A673 (cell line): ENCODE measurements around the gene TIMM13. TPM values are rescaled to one million over a fixed set of nuclear protein-coding genes. Genes with fewer than 3 reads are reported as not detected.
"Not testable (repeated sequence)": the region's sequence is repeated elsewhere in the genome, so short reads cannot be mapped to it uniquely, and the experiment has no call there.

Experiments used
- BruUV-seq: library from RNA; stranded (reverse); fragments of 400-500 nt; replicated peaks from 2 replicates; lab custom pipeline; 2021; lab: Mats Ljungman, UMichigan
- CTCF ChIA-PET: fragments of 300-600 bp; sonication (Branson Sonifier 250); formaldehyde crosslinking; loops from one replicate; lab custom pipeline; 2022; ENCODE audit warnings: antibody characterized with exemption; lab: Charles Lee
- POLR2A ChIA-PET: fragments of 300-600 bp; sonication (Branson Sonifier 250); formaldehyde crosslinking; loops from one replicate; lab custom pipeline; 2022; ENCODE audit warnings: antibody characterized with exemption; ENCODE audit not compliant: low non-redundant PET; lab: Charles Lee
- DNase-seq: peaks from one replicate; pipeline ENCODE4 v3.0.0-alpha.2; 2015; ENCODE audit warnings: low spot score
- H3K27ac ChIP-seq: fragments of 200-600 bp; sonication (generic); 2 replicates; pipeline ENCODE4 v1.5.1; 2016; ENCODE audit warnings: mixed run types, low read depth, mild to moderate bottlenecking, mixed read lengths, antibody characterized with exemption, low read length; ENCODE audit not compliant: poor library complexity, severe bottlenecking
- H3K27me3 ChIP-seq: fragments of 200-600 bp; sonication (generic); replicated peaks from 2 replicates; pipeline ENCODE4 v1.6.1; 2017; ENCODE audit warnings: mixed run types, low read depth, mild to moderate bottlenecking, mixed read lengths, antibody characterized with exemption, low read length; ENCODE audit not compliant: insufficient read depth, poor library complexity
- H3K36me3 ChIP-seq: fragments of 200-600 bp; sonication (generic); 2 replicates; pipeline ENCODE4 v1.6.1; 2016; ENCODE audit warnings: mixed run types, mild to moderate bottlenecking, mixed read lengths, antibody characterized with exemption, low read length; ENCODE audit not compliant: insufficient read depth, poor library complexity, severe bottlenecking
- H3K4me1 ChIP-seq: fragments of 200-600 bp; sonication (generic); 2 replicates; pipeline ENCODE4 v1.6.1; 2017; ENCODE audit warnings: mixed run types, mild to moderate bottlenecking, mixed read lengths, antibody characterized with exemption, low read length; ENCODE audit not compliant: insufficient read depth, poor library complexity, severe bottlenecking
- H3K4me3 ChIP-seq: fragments of 200-600 bp; sonication (generic); 2 replicates; pipeline ENCODE4 v1.5.1; 2016; ENCODE audit warnings: low read depth, mixed run types, mild to moderate bottlenecking, mixed read lengths, low read length; ENCODE audit not compliant: poor library complexity, severe bottlenecking
- H3K9me3 ChIP-seq: fragments of 200-600 bp; sonication (generic); 2 replicates; pipeline ENCODE4 v1.6.1; 2016; ENCODE audit warnings: mixed run types, low read depth, mild to moderate bottlenecking, mixed read lengths, antibody characterized with exemption, low read length; ENCODE audit not compliant: poor library complexity, severe bottlenecking
- EZH2 ChIP-seq: fragments of 200-600 bp; sonication (generic); IDR thresholded peaks from 2 replicates; pipeline ENCODE4 v1.6.1; 2017; ENCODE audit warnings: borderline replicate concordance, low read depth, mild to moderate bottlenecking, mixed read lengths, antibody characterized with exemption, low read length; ENCODE audit not compliant: poor library complexity, severe bottlenecking
- intact Hi-C: fragments of 100-400 bp; cut with micrococcal nuclease; formaldehyde crosslinking; loops from one replicate; pipeline ENCODE4 v1.10.0; 2022; ENCODE audit not compliant: unreplicated experiment
- total RNA-seq: library from RNA; stranded (reverse); gene quantifications from 2 replicates; pipeline ENCODE4 v1.2.3, GENCODE V29; 2021
- TF ChIP-seq, protein P1 (sequence below): fragments of 300-800, 200-600 bp; sonication (generic); conservative IDR thresholded peaks from 2 replicates; pipeline ENCODE4 v1.5.1; 2017; ENCODE audit warnings: low read depth, mild to moderate bottlenecking, antibody characterized with exemption, low read length, moderate library complexity, mixed read lengths

The TIMM13 gene
- total RNA-seq, 1 experiment from 2014 or later = 213 TPM

- CTCF ChIA-PET = no interaction called here
- no peak for TF ChIP-seq EZH2
- TF ChIP-seq, protein P1, sequence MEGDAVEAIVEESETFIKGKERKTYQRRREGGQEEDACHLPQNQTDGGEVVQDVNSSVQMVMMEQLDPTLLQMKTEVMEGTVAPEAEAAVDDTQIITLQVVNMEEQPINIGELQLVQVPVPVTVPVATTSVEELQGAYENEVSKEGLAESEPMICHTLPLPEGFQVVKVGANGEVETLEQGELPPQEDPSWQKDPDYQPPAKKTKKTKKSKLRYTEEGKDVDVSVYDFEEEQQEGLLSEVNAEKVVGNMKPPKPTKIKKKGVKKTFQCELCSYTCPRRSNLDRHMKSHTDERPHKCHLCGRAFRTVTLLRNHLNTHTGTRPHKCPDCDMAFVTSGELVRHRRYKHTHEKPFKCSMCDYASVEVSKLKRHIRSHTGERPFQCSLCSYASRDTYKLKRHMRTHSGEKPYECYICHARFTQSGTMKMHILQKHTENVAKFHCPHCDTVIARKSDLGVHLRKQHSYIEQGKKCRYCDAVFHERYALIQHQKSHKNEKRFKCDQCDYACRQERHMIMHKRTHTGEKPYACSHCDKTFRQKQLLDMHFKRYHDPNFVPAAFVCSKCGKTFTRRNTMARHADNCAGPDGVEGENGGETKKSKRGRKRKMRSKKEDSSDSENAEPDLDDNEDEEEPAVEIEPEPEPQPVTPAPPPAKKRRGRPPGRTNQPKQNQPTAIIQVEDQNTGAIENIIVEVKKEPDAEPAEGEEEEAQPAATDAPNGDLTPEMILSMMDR = no peak
- intact Hi-C loops = loop anchor here (10.0 kb wide), 1 partner anchor 220 kb away; no protein-coding TSS in a partner anchor
- DNase-seq = no peak
- Histone ChIP-seq H3K4me3 (no peak overlapping the region), H3K9me3 (no peaks in the 10 kb centered on the region), H3K4me1 (no peaks in the 10 kb centered on the region), H3K27me3 (no peaks in the 10 kb centered on the region), H3K27ac (no peak overlapping the region), H3K36me3 (no peaks in the 10 kb centered on the region)
- BruUV-seq = no TSS peak
- POLR2A ChIA-PET = no interaction called here
Observed at GRCh38 chr19:2394442-2395292, 32.7 kb downstream of the TIMM13 start.

DNA sequence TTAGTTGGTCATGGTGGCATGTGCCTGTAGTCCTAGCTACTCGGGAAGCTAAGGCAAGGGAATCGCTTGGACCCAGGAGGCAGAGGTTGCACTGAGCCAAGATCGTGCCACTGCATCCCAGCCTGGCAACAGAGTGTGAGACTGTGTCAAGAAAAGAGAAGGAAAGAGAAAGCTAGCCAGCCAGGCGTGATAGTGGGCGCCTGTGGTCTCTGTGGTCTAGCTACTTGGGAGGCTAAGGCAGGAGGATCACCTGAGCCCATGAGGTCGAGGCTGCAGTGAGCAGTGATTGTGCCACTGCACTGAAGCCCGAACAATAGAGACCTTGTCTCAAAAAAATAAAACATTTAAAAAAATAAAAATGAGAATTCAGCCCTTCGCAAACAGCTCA lies 33.3 kb downstream of the TIMM13 start:
- DNase-seq = no peak
- H3K4me3 ChIP-seq = no peak overlapping the region
- intact Hi-C loops = loop anchor here (10.0 kb wide), 1 partner anchor 221 kb away; no protein-coding TSS in a partner anchor
- no TSS peak for BruUV-seq
- no peak overlapping the region for H3K27ac ChIP-seq
- TF ChIP-seq EZH2 = no peak
- TF ChIP-seq, protein P1 = no peak
- ChIA-PET CTCF (no interaction called here), POLR2A (no interaction called here)
- H3K4me1 ChIP-seq = no peaks in the 10 kb centered on the region
- H3K36me3 ChIP-seq = no peaks in the 10 kb centered on the region
- H3K9me3 ChIP-seq = no peaks in the 10 kb centered on the region
- H3K27me3 ChIP-seq = no peaks in the 10 kb centered on the region

DNA sequence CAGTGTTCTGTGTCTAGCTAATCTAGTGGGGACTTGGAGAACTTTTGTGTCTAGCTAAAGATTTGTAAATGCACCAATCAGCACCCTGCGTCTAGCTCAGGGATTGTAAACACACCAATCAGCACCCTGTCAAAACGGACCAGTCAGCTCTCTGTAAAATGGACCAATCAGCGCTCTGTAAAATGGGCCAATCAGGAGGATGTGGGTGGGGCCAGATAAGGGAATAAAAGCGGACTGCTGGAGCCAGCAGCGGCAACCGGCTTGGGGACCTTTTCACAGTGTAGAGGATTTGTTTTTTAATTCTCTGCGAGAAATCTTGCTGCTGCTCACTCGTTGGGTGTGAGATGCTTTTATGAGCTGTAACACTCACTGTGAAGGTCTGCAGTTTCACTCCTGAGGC lies 34.5 kb downstream of the TIMM13 start:
- H3K36me3 ChIP-seq, POLR2A ChIA-PET, DNase-seq, H3K4me3 ChIP-seq, H3K4me1 ChIP-seq, H3K27ac ChIP-seq, H3K9me3 ChIP-seq, H3K27me3 ChIP-seq, BruUV-seq: not testable (repeated sequence)
- CTCF ChIA-PET = interaction anchor here (1.2 kb wide), 1 partner anchor 131 kb away, joined by 3 read pairs; no protein-coding TSS in a partner anchor
- intact Hi-C loops = loop anchor here (10.0 kb wide), 1 partner anchor 222 kb away; no protein-coding TSS in a partner anchor
